OCI-LY3 (cell line): Measurements from ENCODE around the gene RAI1.

ENCODE experiments used
- H2AFZ ChIP-seq: fragments of 200-600, 300-600 bp; shearing (Covaris generic); 2 replicates; pipeline ENCODE4 v1.6.0; 2014; ENCODE audit warnings: antibody characterized with exemption, low read depth, low read length
- H3K27ac ChIP-seq: fragments of 200-600, 300-600 bp; sonication (generic); 2 replicates; pipeline ENCODE4 v1.5.1; 2014; ENCODE audit warnings: mild to moderate bottlenecking, low read length, moderate library complexity, mixed read lengths
- H3K27me3 ChIP-seq: fragments of 200-600, 300-600 bp; sonication (generic); 2 replicates; pipeline ENCODE4 v1.6.1; 2014; ENCODE audit warnings: low read depth, low read length, mixed read lengths
- H3K36me3 ChIP-seq: fragments of 200-600, 300-600 bp; sonication (generic); replicated peaks from 2 replicates; pipeline ENCODE3; 2014; ENCODE audit warnings: low read depth, low read length, mixed read lengths
- H3K4me1 ChIP-seq: fragments of 300-600, 200-600 bp; sonication (generic); 2 replicates; pipeline ENCODE4 v1.6.1; 2014; ENCODE audit warnings: low read length, mixed read lengths
- H3K4me2 ChIP-seq: fragments of 200-600, 300-600 bp; sonication (generic); 2 replicates; pipeline ENCODE4 v1.6.1; 2014; ENCODE audit warnings: low read length, mixed read lengths
- H3K4me3 ChIP-seq: fragments of 300-600, 200-600 bp; sonication (generic); 2 replicates; pipeline ENCODE4 v1.5.1; 2014; ENCODE audit warnings: antibody characterized with exemption, mild to moderate bottlenecking, low read length, moderate library complexity
- H3K79me2 ChIP-seq: fragments of 300-600, 200-600 bp; shearing (Covaris generic); 2 replicates; pipeline ENCODE4 v1.6.1; 2014; ENCODE audit warnings: mild to moderate bottlenecking, low read length, mixed read lengths
- H3K9ac ChIP-seq: fragments of 300-600, 200-600 bp; shearing (Covaris generic); 2 replicates; pipeline ENCODE4 v1.6.0; 2014; ENCODE audit warnings: mild to moderate bottlenecking, low read length, moderate library complexity
- H3K9me3 ChIP-seq: fragments of 200-600, 300-600 bp; shearing (Covaris generic); 2 replicates; pipeline ENCODE4 v1.6.1; 2014; ENCODE audit warnings: low read length, mixed read lengths; ENCODE audit not compliant: insufficient read depth
- H4K20me1 ChIP-seq: fragments of 200-600, 300-600 bp; sonication (generic); 2 replicates; pipeline ENCODE4 v1.6.1; 2016; ENCODE audit warnings: low read length, mixed read lengths; ENCODE audit not compliant: insufficient read depth
- CTCF ChIP-seq: fragments of 200-600, 300-600 bp; sonication (generic); IDR thresholded peaks from 2 replicates; pipeline ENCODE4 v1.5.1; 2014; ENCODE audit warnings: antibody characterized with exemption, low read length, low read depth
- EZH2phosphoT487 ChIP-seq: fragments of 200-600 bp; shearing (Covaris generic); IDR thresholded peaks from 2 replicates; pipeline ENCODE4 v1.6.1; 2018; ENCODE audit warnings: antibody characterized with exemption, mixed run types, low read depth

The RAI1 gene

GRCh38 chr17:17645961-17646360 is 35.3 kb upstream of the RAI1 start:
- no peak overlapping the region for H3K4me2 ChIP-seq
- no peak overlapping the region for H3K27ac ChIP-seq
- H3K27me3 ChIP-seq: no peaks in the 10 kb centered on the region
- H2AFZ ChIP-seq: no peak overlapping the region
- H3K4me1 ChIP-seq: no peaks in the 10 kb centered on the region
- no peak for TF ChIP-seq CTCF
- no peak for TF ChIP-seq EZH2phosphoT487
- H3K79me2 ChIP-seq: no peaks in the 10 kb centered on the region
- H4K20me1 ChIP-seq: no peaks in the 10 kb centered on the region
- no peaks in the 10 kb centered on the region for H3K36me3 ChIP-seq
- H3K9ac ChIP-seq: no peak overlapping the region
- no peaks in the 10 kb centered on the region for H3K9me3 ChIP-seq
- H3K4me3 ChIP-seq: no peak overlapping the region

DNA sequence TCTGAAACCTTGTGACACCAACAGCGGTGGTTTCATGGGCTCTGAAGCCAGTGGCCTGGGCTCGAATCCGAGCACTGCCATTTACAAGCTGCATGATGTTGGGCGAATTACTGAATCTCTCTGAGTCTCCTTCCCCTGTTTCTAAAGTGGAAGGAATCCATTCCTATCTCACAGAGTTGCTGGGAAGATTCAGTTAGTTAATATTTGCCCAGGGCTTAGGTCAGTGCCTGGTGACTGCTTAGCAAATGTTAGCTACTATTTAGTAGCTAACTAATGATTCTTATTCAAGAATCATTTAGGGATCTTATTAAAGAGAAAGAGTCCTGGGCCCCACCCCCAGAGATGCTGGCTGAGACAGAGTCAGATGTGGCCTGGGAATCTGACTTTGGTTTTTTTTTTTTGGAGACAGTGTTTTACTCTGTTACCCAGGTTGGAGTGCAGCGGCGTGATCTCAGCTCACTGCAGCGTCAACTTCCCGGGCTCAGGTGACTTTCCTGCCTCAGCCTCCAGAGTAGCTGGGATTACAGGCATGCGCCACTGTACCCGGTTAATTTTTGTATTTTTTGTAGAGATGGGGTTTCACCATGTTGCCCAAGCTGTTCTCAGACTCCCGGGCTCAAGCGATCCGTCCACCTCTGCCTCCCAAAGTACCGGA is 33.6 kb upstream of the RAI1 start:
- no peaks in the 10 kb centered on the region for H3K27me3 ChIP-seq
- no peak overlapping the region for H3K4me2 ChIP-seq
- TF ChIP-seq EZH2phosphoT487 (no peak), CTCF (no peak)
- no peaks in the 10 kb centered on the region for H3K79me2 ChIP-seq
- no peak overlapping the region for H3K27ac ChIP-seq
- no peak overlapping the region for H3K9ac ChIP-seq
- H3K36me3 ChIP-seq: no peaks in the 10 kb centered on the region
- no peaks in the 10 kb centered on the region for H4K20me1 ChIP-seq
- no peak overlapping the region for H3K4me3 ChIP-seq
- no peaks in the 10 kb centered on the region for H3K9me3 ChIP-seq
- H2AFZ ChIP-seq: no peak overlapping the region
- no peaks in the 10 kb centered on the region for H3K4me1 ChIP-seq

DNA sequence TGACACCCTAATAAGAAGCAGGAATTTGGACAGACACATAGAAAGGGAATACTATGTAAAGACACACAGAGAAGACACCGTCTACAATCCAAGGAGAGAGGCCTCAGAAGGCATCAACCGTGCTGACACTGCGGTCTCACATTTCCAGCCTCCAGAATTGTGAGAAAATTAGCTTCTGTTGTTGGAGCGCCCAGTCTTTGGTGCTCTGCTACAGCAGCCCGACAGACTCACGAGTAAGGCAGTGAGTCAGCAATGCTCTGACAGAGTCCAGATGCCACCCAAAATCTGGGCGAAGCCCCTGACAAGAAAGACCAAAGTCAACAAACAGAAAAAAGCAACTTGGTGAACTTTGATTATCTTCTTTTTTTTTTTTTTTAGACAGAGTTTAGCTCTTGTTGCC is 32.5 kb upstream of the RAI1 start:
- Histone ChIP-seq H4K20me1 (no peaks in the 10 kb centered on the region), H3K27me3 (no peaks in the 10 kb centered on the region), H3K9me3 (no peaks in the 10 kb centered on the region), H3K27ac (no peak overlapping the region), H2AFZ (no peak overlapping the region), H3K36me3 (no peaks in the 10 kb centered on the region), H3K4me1 (no peaks in the 10 kb centered on the region), H3K4me3 (no peak overlapping the region), H3K79me2 (no peaks in the 10 kb centered on the region), H3K4me2 (no peak overlapping the region), H3K9ac (no peak overlapping the region)
- no peak for TF ChIP-seq EZH2phosphoT487
- TF ChIP-seq CTCF: no peak

DNA sequence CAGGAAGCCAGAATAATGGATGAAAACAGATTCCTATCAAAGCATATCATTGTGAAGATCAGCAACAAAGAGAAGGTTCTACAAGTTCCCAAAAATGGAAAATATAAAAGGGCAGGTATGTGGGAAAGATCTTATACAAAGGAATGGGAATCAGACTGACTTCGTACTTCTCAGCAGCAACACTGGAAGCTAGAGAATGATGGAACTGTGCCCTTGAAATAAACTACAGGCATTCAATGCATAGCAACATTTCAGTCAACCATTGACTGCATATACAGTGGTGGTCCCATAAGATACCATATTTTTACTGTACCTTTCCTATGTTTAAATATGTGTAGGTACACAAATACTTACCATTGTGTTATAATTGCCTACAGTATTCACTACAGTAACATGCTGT is 30.3 kb upstream of the RAI1 start:
- TF ChIP-seq EZH2phosphoT487 (no peak), CTCF (no peak)
- Histone ChIP-seq H3K4me2 (no peak overlapping the region), H3K9me3 (no peaks in the 10 kb centered on the region)

More for the DNA sequence above, 30.3 kb upstream of the RAI1 start:
- no peaks in the 10 kb centered on the region for H3K4me1 ChIP-seq
- no peaks in the 10 kb centered on the region for H3K79me2 ChIP-seq
- no peak overlapping the region for H3K27ac ChIP-seq
- no peak overlapping the region for H2AFZ ChIP-seq
- H3K27me3 ChIP-seq: no peaks in the 10 kb centered on the region
- no peaks in the 10 kb centered on the region for H4K20me1 ChIP-seq
- H3K4me3 ChIP-seq: no peak overlapping the region
- H3K36me3 ChIP-seq: no peaks in the 10 kb centered on the region
- H3K9ac ChIP-seq: no peak overlapping the region
